Hematopoietic multipotent progenitor cell (in vitro differentiated cells): ENCODE data around the gene CHKA. TPM values are rescaled to one million over a fixed set of nuclear protein-coding genes. Genes with fewer than 3 reads are reported as not detected.
A peak's percentile ranks its signal among the peaks of the same experiment; 100 is the strongest.

Experiments used
- DNase-seq, 3 donors: peaks; one replicate each; pipeline ENCODE4 v3.0.0-alpha.2; 2011 to 2015; ENCODE audit warnings: low read depth in 2 of 3, low spot score in 2 of 3
- small RNA-seq: library from RNA; depleted of rRNA; stranded (forward); fragments of <200 nt; gene quantifications from one replicate; pipeline ENCODE3, GENCODE V24; 2012
- total RNA-seq: library from RNA; depleted of rRNA; stranded (reverse); fragments of >200 nt; gene quantifications from one replicate; pipeline ENCODE4 v1.2.3, GENCODE V29; 2012

CHKA gene
- total RNA-seq, 1 donor = 24.5 TPM

DNA sequence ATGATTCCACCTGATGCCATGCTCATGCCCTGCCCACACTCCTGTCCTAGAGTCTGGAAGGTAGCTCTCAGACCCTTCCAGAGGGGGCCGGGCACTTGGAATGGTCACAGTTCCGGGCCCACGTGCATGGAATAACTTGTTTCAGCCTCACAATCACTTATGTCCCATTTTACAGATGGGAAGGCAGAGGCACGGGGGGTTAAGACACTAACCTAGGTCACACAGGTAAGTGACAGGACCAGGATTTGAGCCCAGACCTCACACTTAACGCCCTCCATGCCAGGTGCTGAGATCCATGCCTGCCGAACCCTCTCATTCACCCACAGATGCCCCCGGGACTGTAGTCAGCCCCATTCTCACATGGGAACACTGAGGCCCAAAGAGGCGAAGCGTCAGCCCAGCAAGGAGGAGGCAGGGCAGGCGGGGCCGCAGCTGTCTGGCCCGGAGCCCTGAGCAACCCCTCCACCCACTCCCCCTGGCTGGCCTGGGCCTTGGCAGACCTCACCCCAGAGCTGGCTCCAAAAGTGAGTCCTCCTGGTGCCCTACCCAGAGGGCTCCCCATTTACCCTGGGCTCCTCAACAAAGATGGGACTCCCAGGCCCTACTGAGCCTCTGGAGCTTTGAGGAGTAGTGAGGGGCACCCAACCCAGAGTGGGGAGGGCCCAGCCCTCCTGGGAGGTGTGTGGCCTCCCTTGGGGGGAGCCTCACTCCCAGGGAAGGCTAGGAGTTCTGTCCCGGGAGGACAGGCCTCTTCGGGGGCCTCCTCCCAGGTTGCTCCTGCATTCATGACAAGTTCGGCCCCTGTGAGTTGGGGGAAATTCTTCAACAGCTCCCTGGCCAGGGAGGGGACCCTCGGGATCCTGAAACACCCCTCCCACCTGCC is 113.4 kb downstream of the CHKA start:
- no peak for DNase-seq

DNA sequence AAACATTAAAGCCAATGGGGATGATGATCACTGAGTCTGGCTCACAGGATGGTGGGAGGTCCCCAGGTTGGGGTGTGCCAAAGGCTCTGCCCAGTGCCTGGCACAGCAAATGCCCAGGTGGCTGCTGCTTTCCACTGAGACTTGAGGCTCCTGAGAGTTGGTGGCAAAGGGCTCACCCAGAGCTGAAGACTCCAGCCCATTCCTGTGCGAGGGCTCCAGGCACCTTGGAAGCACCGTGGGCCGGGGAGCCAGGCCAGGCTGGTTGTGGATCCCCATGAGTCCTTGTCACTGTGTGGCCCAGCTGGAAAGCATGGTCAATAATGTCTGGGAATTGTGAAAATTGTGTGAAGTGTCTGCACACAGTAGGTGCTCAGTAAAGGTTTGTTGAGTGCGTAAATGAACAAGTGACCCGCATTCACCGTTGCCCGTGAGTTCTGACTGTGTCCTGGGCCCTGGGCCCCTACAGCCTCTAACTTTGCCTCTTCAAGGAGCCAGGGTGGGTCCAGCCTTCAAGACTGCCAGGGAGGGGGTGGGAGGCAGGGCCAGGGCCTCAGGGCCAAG is 114.5 kb downstream of the CHKA start:
- DNase-seq = no peak

DNA sequence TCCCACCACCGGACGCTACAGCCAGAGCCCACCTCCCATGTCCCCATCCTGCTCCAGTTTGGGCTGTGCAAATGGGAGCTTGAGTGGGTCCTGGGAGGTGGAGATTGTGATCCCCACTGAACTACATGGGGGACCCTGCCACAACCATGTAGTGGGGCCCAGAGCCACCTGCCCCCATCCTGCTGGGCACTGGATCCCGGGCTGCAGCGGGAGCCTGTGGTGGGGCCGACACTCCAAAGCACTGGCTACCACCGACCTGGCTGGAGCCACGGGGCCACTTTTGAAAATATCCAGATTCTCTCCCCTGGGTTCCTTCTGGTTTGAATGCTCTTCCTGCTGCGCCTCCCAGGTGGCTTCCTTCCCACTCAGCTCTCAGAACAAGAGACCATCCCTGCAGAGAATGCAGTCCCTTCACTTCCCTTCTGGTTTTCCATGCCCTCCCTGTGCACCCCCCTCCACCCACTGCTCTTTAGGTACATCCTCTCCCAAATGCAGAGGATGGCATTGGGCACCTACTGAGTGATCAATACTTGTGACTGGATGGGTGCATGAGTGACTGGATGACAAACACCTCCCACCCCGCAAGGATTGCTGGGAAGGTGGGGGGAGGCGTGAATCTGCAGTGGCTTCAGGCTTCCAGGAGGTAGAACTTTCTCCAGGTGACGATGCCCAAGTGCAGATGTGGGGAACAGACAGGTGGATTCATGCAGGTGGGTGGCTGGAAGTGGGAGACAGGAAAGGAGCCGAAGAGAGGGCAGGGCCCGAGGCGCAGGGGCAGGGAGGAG is 116.4 kb downstream of the CHKA start:
- DNase-seq = no peak

DNA sequence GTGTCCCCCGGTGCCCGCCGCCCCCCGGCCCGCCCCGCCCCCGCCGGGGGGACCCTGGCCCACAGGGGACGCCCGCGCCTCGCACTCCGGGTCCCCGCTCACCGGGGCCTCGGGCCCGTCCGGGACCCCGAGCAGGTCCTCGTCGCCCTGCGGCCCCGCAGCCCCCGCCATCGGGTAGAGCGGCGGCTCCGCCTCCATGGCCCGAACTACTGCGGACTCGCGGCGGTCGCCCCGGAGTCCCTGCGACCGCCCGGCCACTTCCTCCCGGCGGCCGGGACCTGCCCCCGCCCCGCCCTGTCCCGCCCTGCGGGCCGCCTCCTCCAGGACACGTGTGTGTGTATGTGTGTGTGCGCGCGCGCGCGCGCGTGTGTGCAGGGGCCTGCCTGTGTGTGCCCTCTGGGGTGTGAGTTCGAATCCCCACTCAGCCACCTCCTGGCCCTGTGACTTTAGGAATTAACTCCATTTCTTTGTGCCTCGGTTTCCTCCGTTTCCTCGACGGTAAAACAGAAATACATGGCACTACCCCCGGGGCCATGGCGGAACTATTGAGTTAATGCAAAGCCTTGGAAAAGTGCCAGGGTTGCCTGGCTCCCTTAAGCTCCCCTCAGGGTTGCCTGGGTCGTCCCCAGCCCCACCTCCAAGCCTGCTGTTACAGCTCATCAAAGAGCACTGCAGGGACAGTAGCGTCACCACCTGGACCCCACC is 117.2 kb downstream of the CHKA start, which contains the start of gene UNC93B1:
Gene UNC93B1, minus strand, starts transcription at position 252 of the 705 bp plus-strand sequence. Its CDS starts 54 bp downstream, at position 198.
- peak in 2 of 3 donors; percentile 69 to 73 for DNase-seq

DNA sequence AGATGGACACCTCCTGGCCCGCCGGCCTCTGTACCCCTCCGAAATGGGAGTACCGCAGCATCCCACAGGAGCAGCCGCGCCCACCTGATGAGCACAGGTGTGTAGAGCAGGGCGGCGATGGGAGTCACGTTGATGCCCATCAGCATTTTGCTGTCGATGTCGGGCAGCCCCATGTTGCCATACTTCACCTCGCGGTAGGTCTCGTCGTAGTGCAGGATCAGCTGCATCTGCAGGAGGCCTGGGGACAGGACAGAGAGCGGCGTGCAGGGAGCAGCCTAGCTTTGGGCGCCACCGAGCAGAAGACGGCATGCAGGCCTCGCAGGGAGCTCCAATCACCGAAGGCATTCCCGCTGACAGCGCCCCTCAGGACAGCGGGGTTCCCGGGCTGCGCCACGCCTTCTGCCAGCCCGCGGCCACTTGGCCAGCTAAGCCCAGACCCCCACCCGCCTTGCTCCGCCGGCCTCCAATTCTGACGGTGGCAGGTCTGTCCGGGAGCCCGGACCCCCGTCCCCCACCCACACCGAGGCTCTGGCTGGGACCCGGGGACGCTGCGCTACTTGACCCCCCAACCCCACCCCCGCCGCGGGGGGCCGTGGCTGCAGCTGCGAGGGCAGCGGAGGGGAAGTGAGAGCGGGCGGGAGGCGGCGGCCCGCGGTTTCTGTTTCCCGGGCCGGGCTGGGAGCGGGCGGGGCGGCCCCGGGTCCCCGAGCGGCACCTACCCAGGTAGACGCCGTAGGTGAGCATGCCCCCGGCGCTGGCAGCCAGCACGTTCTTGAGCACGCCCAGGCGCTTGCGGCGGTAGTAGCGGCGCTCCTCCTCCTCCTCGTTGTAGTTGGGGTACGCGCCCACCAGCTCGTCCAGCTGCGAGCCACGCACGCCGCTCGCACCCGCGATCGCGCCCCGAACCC is 118.0 kb downstream of the CHKA start:
- DNase-seq = peak in 1 of 3 donors; percentile 33

Small RNA genes lying within 50 kb of the gene (small RNA-seq; reads per million reads assigned to genes)
- not detected for gene MIR6753

Other genes starting within 250 kb of the CHKA start
- gene UNC93B1, start 117.3 kb downstream of the CHKA start, total RNA-seq = 44.4 TPM
- 30.7 TPM for gene ALDH3B1, start 111.1 kb downstream of the CHKA start, total RNA-seq
- 109 TPM for gene NDUFS8, start 90.7 kb downstream of the CHKA start, total RNA-seq
- 99.9 TPM for gene TCIRG1, start 82.4 kb downstream of the CHKA start, total RNA-seq
- 16.7 TPM for gene KMT5B, start 91.9 kb upstream of the CHKA start, total RNA-seq
- 8.6 TPM for gene C11orf24, start 150.6 kb upstream of the CHKA start, total RNA-seq
- 70.0 TPM for gene LRP5, start 191.2 kb upstream of the CHKA start, total RNA-seq